Activated CD8-positive, alpha-beta memory T cell treated with anti-CD3 and anti-CD28 coated beads, Interleukin-2, amount 50 U/mL, for 24 hours (primary cell): ENCODE measurements around the gene S1PR1.
"Not testable (repeated sequence)": the region's sequence is repeated elsewhere in the genome, so short reads cannot be mapped to it uniquely, and the experiment has no call there.

Source experiments
- DNase-seq: peaks from one replicate; pipeline ENCODE4 v3.0.0-alpha.2; 2020; ENCODE audit errors: extremely low read depth

Gene S1PR1

GRCh38 chr1:101236516-101237228 is at the start of gene S1PR1:
Gene S1PR1, plus strand, starts transcription at chr1:101237019. Its CDS starts 1,966 bp downstream, at chr1:101238985.
- peak; percentile 40 for DNase-seq

- DNase-seq, result no peak
These were observed 49.5 kb upstream of the S1PR1 start for GRCh38 chr1:101187297-101187696.

- DNase-seq, result no peak
These were observed 48.5 kb upstream of the S1PR1 start for GRCh38 chr1:101188331-101188730.

GRCh38 chr1:101188968-101189367 is 47.9 kb upstream of the S1PR1 start:
- not testable (repeated sequence) for DNase-seq

- DNase-seq, result no peak
These were observed 46.4 kb upstream of the S1PR1 start for GRCh38 chr1:101190441-101190840.

GRCh38 chr1:101191049-101191448 is 45.8 kb upstream of the S1PR1 start:
- DNase-seq, result no peak

GRCh38 chr1:101193733-101194169 is 43.1 kb upstream of the S1PR1 start:
- DNase-seq, result no peak

- DNase-seq, result no peak
These were observed 42.1 kb upstream of the S1PR1 start for GRCh38 chr1:101194746-101195145.

GRCh38 chr1:101196668-101197067 is 40.2 kb upstream of the S1PR1 start:
- DNase-seq, result no peak

- DNase-seq, result no peak
These were observed 37.8 kb upstream of the S1PR1 start for GRCh38 chr1:101198842-101199636.

- no peak for DNase-seq
These were observed 37.2 kb upstream of the S1PR1 start for GRCh38 chr1:101199637-101199982.

- no peak for DNase-seq
These were observed 36.3 kb upstream of the S1PR1 start for GRCh38 chr1:101200513-101200912.

- no peak for DNase-seq
These were observed 32.8 kb upstream of the S1PR1 start for GRCh38 chr1:101203820-101204540.

- DNase-seq, result no peak
These were observed 31.4 kb upstream of the S1PR1 start for GRCh38 chr1:101205457-101205856.

- not testable (repeated sequence) for DNase-seq
These were observed 30.7 kb upstream of the S1PR1 start for GRCh38 chr1:101206139-101206538.

GRCh38 chr1:101207271-101207670 is 29.5 kb upstream of the S1PR1 start:
- DNase-seq, result not testable (repeated sequence)

- no peak for DNase-seq
These were observed 28.9 kb upstream of the S1PR1 start for GRCh38 chr1:101207891-101208290.

GRCh38 chr1:101215363-101216011 is 21.3 kb upstream of the S1PR1 start:
- no peak for DNase-seq

- no peak for DNase-seq
These were observed 20.2 kb upstream of the S1PR1 start for GRCh38 chr1:101216623-101217022.

GRCh38 chr1:101217148-101217547 is 19.7 kb upstream of the S1PR1 start:
- no peak for DNase-seq

- not testable (repeated sequence) for DNase-seq
These were observed 17.9 kb upstream of the S1PR1 start for GRCh38 chr1:101218968-101219367.
